Cortex of kidney (tissue), 1 donor: ENCODE measurements around the gene SEC14L1.

Experiments used
- DNase-seq: peaks from one replicate; lab custom pipeline; 2025; lab: John Stamatoyannopoulos, UW

Gene SEC14L1

DNA sequence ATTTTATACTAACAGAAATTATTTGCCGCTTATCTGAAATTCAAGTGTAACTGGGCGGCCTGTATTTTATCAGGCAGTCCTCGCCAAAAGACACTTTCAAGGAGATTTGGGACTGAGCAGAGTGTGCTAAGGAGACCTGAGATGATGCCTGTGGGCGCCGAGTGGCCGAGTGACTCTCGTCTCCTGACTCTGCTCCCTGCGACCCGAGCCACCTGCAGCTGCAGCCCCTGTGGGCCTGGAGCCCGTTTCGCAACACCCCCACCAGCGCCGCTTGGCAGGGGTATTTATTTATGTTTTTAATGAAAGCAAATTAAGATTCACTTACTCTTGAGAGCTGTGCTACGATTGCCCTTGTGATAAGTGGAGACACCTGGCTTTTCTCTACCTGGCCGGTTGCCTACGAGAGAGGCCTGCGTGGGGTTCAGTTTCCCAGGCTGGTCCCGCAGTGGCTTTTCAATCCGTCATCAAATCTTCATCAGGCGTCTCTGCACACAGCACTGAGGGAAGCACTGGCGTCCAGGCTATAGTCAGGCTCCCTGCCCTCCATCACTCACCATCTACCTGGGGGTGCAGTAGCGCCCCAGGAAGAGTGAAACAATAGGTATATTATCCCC lies 124.0 kb downstream of the SEC14L1 start:
- no peak for DNase-seq

DNA sequence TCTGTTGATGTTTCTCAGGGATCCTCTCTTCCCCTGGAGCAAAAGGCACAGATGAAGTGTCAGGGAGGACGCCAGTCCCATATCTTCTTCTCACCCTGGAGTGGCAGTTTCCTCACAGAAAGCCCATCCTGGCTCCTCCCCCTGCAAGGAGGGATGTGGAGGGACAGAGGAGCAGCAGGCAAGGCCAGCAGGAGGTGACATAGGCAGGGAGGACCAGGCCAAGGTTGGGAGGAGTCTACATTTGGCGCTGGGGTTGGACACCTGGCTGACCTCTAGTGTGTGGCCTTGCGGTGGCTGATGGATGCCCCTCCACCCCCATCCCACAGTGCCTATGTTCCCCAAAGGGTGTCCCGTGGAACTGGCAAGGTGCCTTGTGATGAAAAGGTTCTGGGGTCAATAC lies 125.4 kb downstream of the SEC14L1 start:
- DNase-seq = no peak
